Transverse colon (tissue), 4 donors: ENCODE results near the gene CACNA1C. TPM values are rescaled to one million over a fixed set of nuclear protein-coding genes. Genes with fewer than 3 reads are reported as not detected.

Experiments
- DNase-seq: peaks from one replicate; pipeline ENCODE4 v3.0.0-alpha.2; 2019
- H3K27ac ChIP-seq, 4 donors: fragments of 200-600 bp; sonication (generic); 2 replicates each; pipeline ENCODE4 v1.5.1; 2016 to 2018; ENCODE audit warnings: inconsistent platforms in 4 of 4
- H3K27me3 ChIP-seq: fragments of 200-600 bp; sonication (generic); 2 replicates; pipeline ENCODE4 v1.5.1; 2017; ENCODE audit warnings: inconsistent platforms
- H3K36me3 ChIP-seq, 4 donors: fragments of 200-600 bp; sonication (generic); 2 replicates each; pipeline ENCODE4 v1.5.1; 2017 to 2019; ENCODE audit warnings: inconsistent platforms in 4 of 4
- H3K4me1 ChIP-seq, 4 donors: fragments of 200-600 bp; sonication (generic); 2 replicates each; pipeline ENCODE4 v1.5.1; 2017 to 2020; ENCODE audit warnings: inconsistent platforms in 4 of 4
- H3K4me3 ChIP-seq, 4 donors: fragments of 200-600 bp; sonication (generic); 1 replicate in 1 of 4; 2 replicates in 3 of 4; pipeline versions ENCODE4 v1.5.1 to v1.6.1; 2017 to 2019; ENCODE audit warnings: inconsistent platforms in 4 of 4
- H3K9me3 ChIP-seq, 2 donors: fragments of 200-600 bp; sonication (generic); 2 replicates each; pipeline ENCODE4 v1.5.1; 2017 to 2019; ENCODE audit warnings: inconsistent platforms in 2 of 2
- CTCF ChIP-seq, 5 experiments: fragments of 200-600 bp in 3 of 5; fragments of 450-650 bp in 2 of 5; sonication (generic) in 3 of 5; IDR thresholded peaks; 1 replicate in 2 of 5; 2 replicates in 3 of 5; pipeline ENCODE4 v1.5.1; 2016 to 2017; ENCODE audit warnings: antibody characterized with exemption in 5 of 5, inconsistent platforms in 3 of 5, mild to moderate bottlenecking in 2 of 5, moderate library complexity in 1 of 5
- EP300 ChIP-seq: sonication (generic); formaldehyde crosslinking; IDR thresholded peaks from one replicate; pipeline ENCODE4 v1.6.1; 2017; ENCODE audit warnings: antibody characterized with exemption, low read depth
- POLR2A ChIP-seq: fragments of 450-650 bp; IDR thresholded peaks from one replicate; pipeline ENCODE4 v1.6.1; 2016; ENCODE audit warnings: antibody characterized with exemption, mild to moderate bottlenecking, moderate library complexity
- POLR2AphosphoS5 ChIP-seq, 3 donors: sonication (generic); formaldehyde crosslinking; IDR thresholded peaks; one replicate each; pipeline ENCODE4 v1.6.1; 2016; ENCODE audit warnings: antibody characterized with exemption in 3 of 3
- WGBS, 2 donors: methylation state at CpG; one replicate each; pipeline ENCODE4 v1.1.5; 2018; ENCODE audit warnings: low coverage in 1 of 2; 5-methylcytosine and 5-hydroxymethylcytosine counted together
- in situ Hi-C, 4 donors: fragments of 200-750 bp; cut with MboI; loops; one replicate each; pipeline versions ENCODE4 v1.15.0 to v1.15.1; 2017; ENCODE audit warnings: low sequenced_read_pairs in 3 of 4, low pct_ligation_motif_present in 1 of 4, low pct_unique_long_range_greater_than_20kb in 1 of 4
- intact Hi-C: fragments of 100-400 bp; cut with DNase I; formaldehyde crosslinking; loops from one replicate; pipeline ENCODE4 v1.15.1; 2023; ENCODE audit warnings: low total_unique reads
- total RNA-seq, 4 donors: library from RNA; depleted of rRNA; stranded (reverse); fragments of >200 nt; gene quantifications; one replicate each; pipeline ENCODE4 v1.1.0, GENCODE V29; 2016

The CACNA1C gene
- total RNA-seq, 4 donors from 2014 or later = 18.8 to 35.2 (median 24.8) TPM

DNA sequence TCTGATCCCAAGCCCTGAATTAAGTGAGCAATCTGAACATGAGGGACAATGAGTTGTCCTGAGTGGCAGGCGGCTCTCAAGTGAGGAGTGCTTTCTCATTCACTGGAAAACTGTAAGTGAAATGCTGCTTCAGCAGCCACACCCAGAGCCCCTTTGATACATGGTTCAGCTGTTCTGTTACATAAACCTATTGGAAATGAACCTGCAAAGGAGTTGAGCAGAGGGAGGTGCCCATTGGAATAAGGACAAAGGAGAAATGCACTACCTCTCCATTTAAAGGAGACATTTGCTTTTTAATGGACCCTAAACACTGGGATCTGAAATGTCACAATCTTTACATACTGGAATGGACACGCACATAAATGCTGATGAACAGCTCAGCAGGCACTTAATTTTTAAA is 169.9 kb downstream of the CACNA1C start:
- in situ Hi-C loops (no loop called here), intact Hi-C loops (no loop called here)
- no peaks in the 10 kb centered on the region for H3K4me1 ChIP-seq

GRCh38 chr12:2224961-2225360 is 172.2 kb downstream of the CACNA1C start:
- Histone ChIP-seq H3K27me3 (no peaks in the 10 kb centered on the region), H3K9me3 (no peaks in the 10 kb centered on the region), H3K36me3 (no peaks in the 10 kb centered on the region), H3K4me3 (no peak overlapping the region), H3K4me1 (peaks cover 0 to 5% (median 2%) of the 10 kb centered on the region in 4 donors), H3K27ac (no peak overlapping the region)
- TF ChIP-seq POLR2AphosphoS5 (IDR thresholded peaks at IDR 0.05) (no peak), CTCF (IDR thresholded peaks at IDR 0.05) (no peak), EP300 (no peak), POLR2A (no peak)
- intact Hi-C loops = no loop called here
- DNase-seq = no peak
- 79 to 86% methylated on average over 4 of the region's 4 CpGs for WGBS, 2 donors
- in situ Hi-C loops = no loop called here

More for the DNA sequence above, 169.9 kb downstream of the CACNA1C start:
- 40 to 85% methylated on average over 1 to 2 of the region's 2 CpGs for WGBS, 2 donors
- no peak for DNase-seq
- H3K4me3 ChIP-seq = no peak overlapping the region
- no peaks in the 10 kb centered on the region for H3K9me3 ChIP-seq
- H3K27me3 ChIP-seq = no peaks in the 10 kb centered on the region
- TF ChIP-seq EP300 = no peak
- TF ChIP-seq POLR2AphosphoS5 (IDR thresholded peaks at IDR 0.05) = no peak
- TF ChIP-seq CTCF (IDR thresholded peaks at IDR 0.05) = no peak
- no peak for TF ChIP-seq POLR2A
- no peak overlapping the region for H3K27ac ChIP-seq
- H3K36me3 ChIP-seq = no peaks in the 10 kb centered on the region

GRCh38 chr12:2225696-2226095 is 172.9 kb downstream of the CACNA1C start:
- WGBS, 2 donors = 71 to 76% methylated on average over 1 to 2 of the region's 2 CpGs
- in situ Hi-C loops (no loop called here), intact Hi-C loops (no loop called here)
- peaks cover 0 to 5% (median 3%) of the 10 kb centered on the region in 4 donors for H3K4me1 ChIP-seq
- no peaks in the 10 kb centered on the region for H3K9me3 ChIP-seq
- TF ChIP-seq POLR2AphosphoS5 (IDR thresholded peaks at IDR 0.05) (no peak), CTCF (IDR thresholded peaks at IDR 0.05) (no peak), EP300 (no peak), POLR2A (no peak)
- no peaks in the 10 kb centered on the region for H3K27me3 ChIP-seq
- no peaks in the 10 kb centered on the region for H3K36me3 ChIP-seq
- no peak overlapping the region for H3K27ac ChIP-seq
- H3K4me3 ChIP-seq = no peak overlapping the region
- no peak for DNase-seq

DNA sequence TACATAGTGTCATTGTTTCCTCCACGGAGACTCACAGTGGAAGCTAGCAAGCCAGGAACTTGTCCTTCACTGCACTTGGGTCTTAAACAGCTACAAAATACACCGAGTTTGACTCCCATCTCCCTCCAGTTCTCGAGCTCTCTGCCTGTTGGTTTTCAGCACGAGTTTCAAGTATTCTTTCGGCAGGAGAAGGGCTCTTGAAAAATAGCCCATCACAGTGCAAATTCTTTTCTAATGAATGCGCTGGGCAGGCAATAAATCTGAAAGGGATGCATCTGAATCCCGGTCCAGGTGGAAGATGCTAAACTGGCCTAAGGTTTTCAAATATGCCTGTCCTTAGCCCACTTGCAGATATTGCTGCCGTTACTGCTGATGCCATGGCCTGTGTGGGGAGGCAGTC is 173.9 kb downstream of the CACNA1C start:
- intact Hi-C loops = no loop called here
- H3K4me1 ChIP-seq = peaks cover 0 to 5% (median 4%) of the 10 kb centered on the region in 4 donors
- TF ChIP-seq POLR2A = no peak
- TF ChIP-seq EP300 = no peak
- no peak for TF ChIP-seq POLR2AphosphoS5 (IDR thresholded peaks at IDR 0.05)
- TF ChIP-seq CTCF (IDR thresholded peaks at IDR 0.05) = no peak
- in situ Hi-C loops = no loop called here
- H3K27ac ChIP-seq = peak overlapping the region in 3 of 4 donors; percentile 20 to 25 (median 22)
- DNase-seq = no peak
- 67 to 72% methylated on average over 5 to 8 of the region's 8 CpGs for WGBS, 2 donors
- H3K9me3 ChIP-seq = no peaks in the 10 kb centered on the region
- no peaks in the 10 kb centered on the region for H3K27me3 ChIP-seq
- no peak overlapping the region for H3K4me3 ChIP-seq
- H3K36me3 ChIP-seq = no peaks in the 10 kb centered on the region
